HG03342 (cell line): Measurements from ENCODE around the gene RAD51B.

Source experiments
- ATAC-seq: cut with Tn5 transposase; IDR thresholded peaks from one replicate; pipeline ENCODE4 v1.9.1; 2021; ENCODE audit warnings: mild to moderate bottlenecking, moderate library complexity; ENCODE audit not compliant: unreplicated experiment

RAD51B gene

DNA sequence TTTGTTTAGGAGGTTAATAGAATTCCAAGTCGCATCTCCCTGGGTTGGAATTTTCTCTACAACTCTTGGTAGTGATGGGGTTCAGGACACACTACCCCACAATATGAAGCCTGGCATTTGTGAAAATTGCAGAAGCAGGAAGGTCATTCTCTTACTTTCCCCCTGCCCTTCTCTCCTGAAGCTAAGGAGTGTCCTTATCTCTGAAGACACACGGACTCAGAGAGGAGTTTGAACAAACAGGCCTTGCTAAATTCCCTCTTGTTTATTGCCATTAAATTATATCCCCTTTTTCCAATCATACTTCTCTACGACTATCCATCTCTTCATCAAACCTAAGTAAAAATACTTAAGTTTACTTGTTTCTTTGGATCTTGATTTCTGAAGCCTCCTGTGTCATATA lies 443.0 kb downstream of the RAD51B start:
- no peak for ATAC-seq

DNA sequence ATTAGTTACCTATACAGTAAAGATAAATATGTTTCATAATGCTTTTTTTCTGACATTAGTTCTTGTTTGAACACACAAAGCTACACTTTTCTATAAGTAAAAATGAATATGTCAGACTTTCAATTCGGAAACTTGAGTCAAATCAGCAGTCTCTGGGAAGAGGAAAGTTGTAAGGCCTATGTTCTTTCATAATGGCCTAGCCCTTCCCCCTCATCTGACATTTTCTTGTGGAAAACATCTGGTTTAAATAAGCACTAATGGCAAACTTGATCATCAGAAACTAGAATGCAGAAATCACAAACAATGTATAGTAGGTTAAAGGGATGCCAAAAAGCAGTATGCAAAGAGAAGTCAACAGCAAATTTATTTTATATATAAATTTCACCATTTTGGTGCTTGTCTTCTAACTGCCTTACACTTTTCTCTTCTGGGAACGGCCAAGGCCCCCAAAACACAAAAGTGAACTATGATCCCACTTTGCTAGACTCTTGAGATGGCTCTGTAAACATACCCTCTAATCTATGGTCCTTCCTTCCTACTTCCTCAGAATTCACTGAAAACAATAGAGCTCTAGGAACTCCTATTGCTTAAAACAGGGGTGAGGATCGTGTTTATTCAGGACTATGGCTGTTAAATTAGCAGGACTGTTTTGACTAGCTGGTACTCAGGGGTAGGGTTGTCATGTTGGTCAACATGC lies 444.1 kb downstream of the RAD51B start:
- no peak for ATAC-seq

DNA sequence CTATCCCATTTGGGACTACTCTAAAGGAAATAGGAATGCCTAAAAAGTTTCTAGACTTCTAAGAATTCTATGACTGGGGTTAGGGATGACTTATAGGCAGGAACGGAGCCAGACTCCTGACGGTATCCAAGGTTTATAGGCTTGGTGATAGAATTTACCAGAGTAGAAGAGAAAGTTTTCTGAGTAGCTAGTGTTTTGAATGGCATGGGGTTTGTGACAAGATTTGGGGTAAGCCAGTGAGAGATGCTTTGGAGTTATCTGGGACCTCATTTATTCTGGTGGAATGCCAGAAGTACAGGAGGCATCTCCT lies 444.6 kb downstream of the RAD51B start:
- no peak for ATAC-seq

DNA sequence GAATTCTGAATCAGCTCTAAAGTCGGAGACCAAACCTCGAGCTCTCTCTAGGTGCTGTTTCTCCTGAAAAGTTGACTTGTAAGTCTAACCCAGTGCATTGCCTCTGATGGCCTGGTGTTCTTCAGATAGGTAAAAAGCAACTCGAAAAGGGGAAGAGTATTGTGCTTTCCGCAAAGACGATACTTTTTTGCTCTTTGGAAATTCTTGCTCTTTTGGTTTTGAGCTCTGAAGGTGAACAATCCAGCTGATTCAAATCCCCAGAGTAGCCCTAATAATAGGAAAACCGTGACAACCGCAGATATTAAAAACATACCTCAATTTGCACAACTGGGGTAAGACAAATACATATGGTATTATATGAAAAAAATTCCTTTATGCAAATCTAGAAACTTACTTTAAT lies 447.4 kb downstream of the RAD51B start:
- no peak for ATAC-seq

DNA sequence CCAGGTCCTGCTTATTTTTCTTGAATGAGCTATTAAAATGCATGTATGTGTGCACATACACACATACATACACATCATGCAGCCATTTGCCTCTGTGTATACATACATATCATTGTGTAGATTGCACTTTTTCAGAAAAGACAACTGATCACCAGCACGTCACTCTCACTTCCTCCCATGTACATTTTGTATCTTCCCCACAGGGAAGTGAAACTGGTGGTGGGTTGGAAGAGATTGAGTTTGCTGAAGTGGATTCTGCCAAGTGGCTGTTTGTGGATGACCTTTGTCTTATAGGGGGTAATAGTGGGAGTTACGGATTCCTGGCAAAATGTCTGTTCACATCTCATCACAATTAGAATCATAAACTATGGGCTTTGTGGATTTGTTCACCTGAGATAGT lies 448.6 kb downstream of the RAD51B start:
- peak; percentile 70 for ATAC-seq

DNA sequence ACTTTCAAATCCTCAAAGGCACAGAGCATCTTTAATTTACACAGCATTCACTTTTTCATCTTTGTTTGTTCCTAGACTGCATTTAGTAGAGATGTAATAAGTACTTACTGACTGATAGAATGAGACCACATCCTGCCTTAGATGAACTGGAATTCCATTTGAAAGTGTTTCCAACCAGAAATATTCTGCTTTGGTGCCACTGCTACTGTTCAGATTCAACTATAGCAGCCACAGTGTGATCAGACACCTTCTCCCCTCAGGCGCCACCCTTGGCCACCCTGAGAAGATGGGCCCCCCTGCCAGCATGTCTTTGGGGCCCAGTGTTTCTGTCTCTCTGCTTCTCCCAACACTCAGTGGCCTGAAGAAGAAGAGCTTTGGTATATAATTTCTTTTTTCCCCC lies 449.1 kb downstream of the RAD51B start:
- no peak for ATAC-seq

DNA sequence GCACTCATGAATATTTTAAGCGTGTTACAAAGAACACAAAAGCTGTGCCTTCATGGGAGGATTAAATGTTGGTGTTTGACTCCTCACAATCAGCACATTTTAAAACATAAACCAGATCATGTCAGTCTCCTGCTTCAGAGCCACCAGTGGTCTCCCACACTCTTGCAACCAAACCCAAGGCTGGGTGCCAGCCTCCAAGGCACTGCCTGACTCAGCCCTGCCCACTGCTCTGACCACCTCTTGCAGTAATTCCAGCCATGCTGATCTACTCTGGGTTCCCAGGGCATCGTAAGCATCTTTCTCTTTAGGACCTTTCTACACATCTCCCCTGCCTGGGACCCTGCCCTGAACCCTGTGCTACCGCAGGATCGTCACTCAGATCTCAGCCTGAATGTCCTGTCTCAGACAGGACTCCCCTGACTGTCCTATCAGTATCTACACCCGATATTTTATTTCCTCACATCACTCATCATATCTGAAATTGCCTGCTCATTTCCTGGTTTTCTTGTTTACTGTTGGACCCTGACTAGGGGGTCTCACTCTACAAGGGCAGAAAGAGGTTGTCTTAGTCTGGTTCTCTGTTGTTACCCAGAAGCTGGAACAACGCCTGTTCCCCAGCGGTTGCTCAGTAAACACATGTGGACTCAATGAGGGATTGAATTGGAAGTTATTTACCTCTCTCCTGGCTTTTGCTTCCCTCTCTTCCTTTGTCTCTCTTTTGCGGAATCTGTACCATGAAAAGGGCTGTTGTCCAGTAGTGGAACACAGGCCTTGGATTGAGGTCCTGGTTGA lies 449.8 kb downstream of the RAD51B start:
- no peak for ATAC-seq

DNA sequence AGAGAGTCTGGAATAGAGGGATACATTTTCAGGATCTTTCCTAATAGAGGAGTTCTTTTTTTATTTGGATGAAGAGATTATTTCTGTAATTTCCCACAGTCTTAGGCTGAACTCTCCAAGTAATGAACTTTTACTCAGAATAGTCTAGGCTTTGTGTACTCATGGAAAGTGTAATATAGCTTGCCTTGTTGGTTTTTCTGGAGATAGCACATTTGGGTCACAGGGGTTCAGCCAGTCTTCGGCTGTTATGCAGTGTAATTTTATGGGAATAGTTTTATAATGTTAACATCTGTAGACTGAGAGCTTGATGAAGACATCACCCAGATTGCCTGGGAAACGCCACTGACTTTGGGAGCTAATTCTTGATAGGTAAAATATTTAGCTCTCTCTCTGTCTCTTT lies 450.8 kb downstream of the RAD51B start:
- ATAC-seq, result no peak

DNA sequence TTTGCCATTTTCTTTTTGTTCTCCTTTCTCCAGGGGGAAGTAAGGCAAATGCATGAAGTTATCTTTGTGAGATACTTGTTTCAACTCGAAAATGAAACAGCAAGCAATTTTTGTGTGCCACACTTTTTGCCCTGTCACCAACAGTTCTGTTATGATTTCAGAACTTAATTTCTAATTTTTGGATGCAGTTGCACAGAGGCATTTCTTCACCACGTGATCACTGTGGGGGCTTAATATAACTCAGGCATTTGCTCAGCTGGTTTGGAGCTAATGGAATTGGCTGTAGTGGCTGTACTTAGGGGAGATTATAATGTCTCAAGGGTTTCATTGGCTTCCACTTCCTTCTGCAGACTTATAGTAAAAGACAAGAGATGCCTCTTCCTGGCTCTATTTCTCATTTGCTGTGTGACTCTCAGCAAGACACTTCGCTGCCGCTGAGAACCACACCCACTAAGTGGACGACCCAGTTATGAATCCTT lies 452.4 kb downstream of the RAD51B start:
- no peak for ATAC-seq

DNA sequence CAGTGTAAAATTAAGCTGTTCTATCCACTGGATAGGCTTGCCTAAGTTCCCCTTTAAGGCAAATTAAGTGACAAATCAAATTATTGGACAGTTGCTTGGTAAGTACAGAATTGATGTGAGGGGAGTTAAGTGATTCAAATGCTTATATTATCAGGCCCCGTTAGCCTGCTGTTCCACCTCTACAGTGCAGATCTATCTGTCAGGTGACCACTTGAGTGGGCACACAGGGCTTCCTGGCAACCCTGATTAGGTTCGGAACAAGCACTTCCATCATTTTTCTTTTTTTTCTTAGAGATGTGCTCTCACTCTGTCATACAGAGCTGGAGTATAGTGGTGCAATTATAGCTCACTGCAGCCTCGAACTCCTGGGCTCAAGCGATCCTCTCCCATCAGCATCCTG lies 453.8 kb downstream of the RAD51B start:
- ATAC-seq, result no peak

DNA sequence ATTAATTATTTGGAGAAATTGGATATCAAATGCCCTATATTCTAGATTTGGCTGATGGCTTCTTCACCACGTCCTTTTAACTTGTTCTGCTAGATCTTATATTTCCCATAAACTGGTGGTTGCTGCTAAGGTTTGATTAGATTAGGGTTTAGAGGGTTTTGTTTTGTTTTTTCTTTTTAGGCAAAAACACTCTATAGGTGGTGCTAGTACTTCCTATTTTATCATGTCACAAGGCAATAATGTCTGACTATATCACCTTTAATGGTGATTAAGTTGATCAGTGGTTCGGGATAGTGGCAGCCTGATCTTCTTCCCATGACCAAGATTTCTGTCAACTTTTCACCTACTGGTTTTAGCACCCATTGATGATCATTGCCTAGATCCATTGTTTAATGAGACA lies 455.1 kb downstream of the RAD51B start:
- no peak for ATAC-seq

DNA sequence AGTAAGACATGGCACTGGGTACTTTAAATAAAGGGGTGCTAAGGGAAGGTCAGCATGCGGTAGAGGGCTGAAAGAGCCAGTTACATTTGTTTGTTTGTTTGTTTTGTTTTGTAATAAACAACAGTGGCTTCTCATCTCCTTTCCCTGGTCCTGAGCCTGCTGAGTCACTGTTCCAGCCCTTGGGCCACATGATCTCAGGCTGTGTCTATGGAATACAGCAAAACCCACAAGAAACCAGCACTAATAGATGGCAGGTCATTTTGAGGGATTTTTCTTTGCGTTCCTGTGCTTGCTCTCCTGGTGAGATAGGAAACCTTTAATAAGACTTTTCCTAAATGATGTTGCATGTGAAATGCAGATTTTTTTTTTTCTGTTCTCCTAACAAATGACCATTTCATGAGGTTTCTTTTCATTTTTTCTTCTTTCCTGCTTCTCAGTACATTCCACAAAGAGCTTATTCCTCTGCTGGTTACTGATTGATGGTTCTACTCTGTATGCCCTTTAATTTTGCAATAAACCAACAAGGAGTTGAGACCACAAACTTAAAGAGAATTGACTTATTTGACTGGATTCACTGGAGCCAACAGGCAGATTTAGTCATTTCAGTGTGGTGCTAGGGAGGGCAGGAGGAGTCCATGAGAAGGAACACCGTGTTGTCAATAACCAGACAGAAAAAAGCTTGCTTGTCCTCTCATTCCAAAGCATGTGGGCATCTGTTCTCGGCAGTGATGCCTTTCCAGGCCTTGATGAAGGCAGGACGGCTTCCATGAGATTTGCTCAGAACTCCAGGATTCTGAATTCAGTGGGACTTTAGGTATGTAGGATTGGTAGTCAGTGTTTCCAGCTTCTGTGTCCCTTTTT lies 459.2 kb downstream of the RAD51B start:
- no peak for ATAC-seq

DNA sequence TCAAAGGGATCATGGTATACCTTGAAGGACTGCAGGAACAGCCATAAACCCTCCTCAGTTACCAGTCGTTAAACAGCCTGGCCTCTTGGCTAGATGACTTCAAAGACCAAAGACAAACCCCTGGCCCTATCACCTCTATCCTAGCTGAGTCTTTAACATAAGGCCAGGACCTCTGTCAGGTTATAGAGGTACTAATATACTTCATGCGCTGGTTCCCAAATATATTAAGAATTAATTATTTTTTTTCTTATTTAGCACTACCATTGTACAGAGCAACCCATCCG lies 459.8 kb downstream of the RAD51B start:
- no peak for ATAC-seq

DNA sequence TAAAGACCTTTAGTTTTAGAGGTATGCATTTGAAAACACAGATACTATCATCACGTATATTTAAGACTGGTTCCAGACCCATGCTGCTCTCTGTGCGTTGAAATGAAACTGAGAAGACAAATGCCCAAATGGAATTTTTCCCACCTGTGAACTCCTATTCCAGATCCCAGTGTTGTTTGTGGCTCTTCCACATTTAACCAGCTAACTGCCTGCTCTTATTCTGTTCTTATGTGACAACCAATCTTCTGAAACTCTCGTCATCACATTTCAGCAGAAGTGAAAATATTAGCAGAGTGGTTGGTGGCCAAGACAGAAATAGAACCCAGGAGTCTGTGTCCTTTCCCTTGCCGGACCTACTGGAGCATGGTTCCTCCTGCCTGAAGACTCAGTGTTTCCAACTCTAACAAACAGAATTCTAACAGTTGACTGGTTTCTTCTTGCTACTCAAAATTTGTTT lies 460.2 kb downstream of the RAD51B start:
- peak; percentile 53 for ATAC-seq

DNA sequence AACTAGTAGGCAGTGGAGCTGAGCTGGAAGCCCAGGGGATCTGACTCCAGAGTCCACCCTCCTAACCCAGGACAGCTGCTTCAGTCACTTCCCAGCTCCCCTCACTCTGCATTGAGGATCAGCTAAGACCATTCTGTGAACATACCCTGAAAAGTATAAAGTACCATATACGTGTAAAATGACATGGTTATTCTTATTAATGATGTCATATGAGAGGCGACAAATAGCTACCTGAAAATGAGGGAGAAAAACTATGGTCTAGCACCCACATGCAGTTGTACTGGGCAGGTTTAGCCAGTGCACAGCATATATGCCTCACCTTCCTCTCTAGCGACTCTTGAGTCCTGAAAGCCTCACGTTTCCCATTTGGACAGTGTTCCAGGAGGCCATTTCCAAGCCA lies 461.9 kb downstream of the RAD51B start:
- no peak for ATAC-seq

DNA sequence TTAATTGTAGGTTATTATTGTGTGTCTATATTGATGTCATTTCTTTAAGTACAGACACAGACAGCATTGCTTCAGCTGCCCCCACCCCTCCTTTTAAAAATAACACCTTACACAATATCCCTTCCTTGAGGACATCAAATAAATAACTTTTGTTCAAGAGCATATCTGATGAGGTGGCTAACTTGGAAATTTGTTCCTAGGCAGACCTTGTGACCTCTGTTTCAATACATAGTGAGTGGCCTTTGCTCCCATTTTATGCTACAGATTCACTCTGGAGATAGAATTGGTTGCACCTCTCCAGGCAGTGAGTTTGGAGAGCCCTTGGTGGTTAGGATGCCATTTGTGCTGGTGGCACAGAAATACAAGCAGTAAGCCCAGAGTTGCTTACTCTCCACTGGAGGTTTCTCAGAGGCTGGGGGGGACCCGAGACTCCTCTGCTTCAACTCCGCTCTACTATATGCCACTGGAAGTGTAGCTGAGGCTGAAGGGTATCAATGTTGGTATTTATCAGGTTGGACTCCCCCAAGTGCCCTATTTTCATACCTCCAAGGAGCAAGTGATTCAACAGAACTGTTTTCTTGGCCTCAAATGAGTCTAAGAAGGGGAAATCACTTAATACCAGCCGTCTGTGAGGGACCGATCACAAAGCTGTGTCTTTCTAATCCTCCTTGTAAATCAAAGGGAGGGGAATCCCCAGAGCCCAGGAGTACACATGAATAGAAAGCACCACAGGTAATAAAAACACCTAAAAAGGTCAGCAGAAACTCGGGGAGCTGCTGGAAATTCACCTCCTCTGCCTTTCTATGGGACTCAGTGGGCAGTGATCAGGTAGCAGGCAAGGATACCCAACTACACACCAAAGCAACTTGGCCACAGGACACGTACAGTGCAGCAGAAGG lies 463.1 kb downstream of the RAD51B start:
- ATAC-seq, result peak; percentile 35

DNA sequence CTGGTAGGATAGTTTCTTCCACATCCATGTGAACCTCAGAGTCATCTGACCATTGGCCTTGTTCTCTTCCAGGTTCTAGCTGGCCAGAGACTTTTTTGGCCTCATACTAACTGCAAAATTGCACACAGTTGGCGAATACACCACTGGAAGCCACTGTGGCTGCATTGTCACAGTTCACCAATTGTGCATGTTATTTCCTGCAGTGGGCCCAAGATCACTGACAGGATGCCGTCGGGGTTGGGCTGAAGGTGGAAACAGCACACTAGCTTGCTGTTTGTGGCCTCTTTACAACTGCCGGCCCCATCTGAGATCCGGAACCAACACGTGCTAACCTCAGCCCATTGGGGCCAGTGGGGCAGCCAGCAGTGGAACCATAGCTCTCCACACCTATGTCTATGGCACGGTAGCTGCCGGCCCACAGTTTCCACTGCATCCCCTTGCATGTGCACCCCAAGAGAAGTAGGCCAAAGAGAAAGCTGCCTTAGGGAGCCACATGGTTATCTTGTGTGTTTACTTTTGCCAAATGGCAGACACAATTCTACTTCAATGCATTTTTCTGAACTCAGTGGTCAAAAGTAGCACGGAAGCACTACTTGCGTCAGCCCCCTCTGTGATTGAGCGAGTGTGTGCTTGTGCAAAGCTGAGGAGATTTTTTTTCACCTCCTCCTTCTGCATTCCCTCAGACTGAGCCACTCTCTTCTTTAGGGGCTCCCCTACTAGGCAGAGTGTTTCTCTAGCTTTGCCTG lies 464.0 kb downstream of the RAD51B start:
- peak; percentile 32 for ATAC-seq

DNA sequence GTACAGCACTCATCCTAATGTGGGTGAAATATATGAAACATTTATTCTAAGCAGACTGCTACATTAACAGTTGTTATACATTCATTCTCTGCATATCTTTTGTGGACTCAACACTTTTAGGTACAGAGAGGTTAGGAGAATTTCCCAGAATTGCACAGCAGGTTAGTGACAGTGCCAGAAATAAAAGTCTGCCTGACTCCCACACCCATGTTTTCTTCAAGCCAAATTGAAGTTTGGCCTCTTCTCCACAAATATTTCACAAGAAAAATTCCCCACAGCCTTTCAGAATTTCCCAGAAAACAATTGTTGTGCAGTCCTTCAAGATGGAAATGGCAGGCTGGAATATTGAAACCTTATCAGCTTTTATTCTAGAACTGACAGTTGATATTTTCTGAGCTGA lies 464.8 kb downstream of the RAD51B start:
- no peak for ATAC-seq

DNA sequence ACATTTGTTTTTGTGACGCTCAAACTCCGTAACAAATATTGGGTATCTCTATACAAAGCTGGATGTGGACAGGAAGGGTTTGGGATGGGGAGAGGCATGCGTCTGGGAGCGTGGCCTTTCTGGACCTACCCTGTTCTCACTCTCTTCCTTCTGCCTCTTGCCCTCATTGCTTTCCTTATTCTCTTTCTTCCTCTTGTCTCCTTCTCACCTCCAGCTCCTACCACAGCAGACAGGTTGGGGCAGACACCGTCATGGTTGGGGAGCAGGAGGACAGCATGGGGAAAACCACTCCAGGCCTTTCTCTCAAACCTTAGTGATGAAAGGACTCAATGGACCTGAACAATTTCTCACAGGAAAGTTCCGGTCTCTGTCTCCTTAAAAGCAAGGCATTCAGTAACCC lies 465.3 kb downstream of the RAD51B start:
- no peak for ATAC-seq
